HepG2 (cell line): ENCODE measurements around the gene ZCWPW2. TPM values are rescaled to one million over a fixed set of nuclear protein-coding genes. Genes with fewer than 3 reads are reported as not detected.

Experiments used
- ARNT2 ChIP-seq: sonication (generic); formaldehyde crosslinking; IDR thresholded peaks from 2 replicates; pipeline ENCODE4 v1.8.0; 2022; ENCODE audit warnings: mild to moderate bottlenecking, low read depth, missing genetic modification reagents, moderate library complexity
- ETV5 ChIP-seq: IDR thresholded peaks from 2 replicates; pipeline ENCODE4 v1.6.1; 2018; ENCODE audit warnings: missing biosample characterization, missing genetic modification reagents, inconsistent platforms, borderline replicate concordance
- FOXO1 ChIP-seq: sonication (generic); formaldehyde crosslinking; IDR thresholded peaks from 2 replicates; pipeline ENCODE4 v1.4.0; 2020; ENCODE audit warnings: missing genetic modification reagents
- KLF12 ChIP-seq: sonication (generic); formaldehyde crosslinking; IDR thresholded peaks from 2 replicates; pipeline ENCODE4 v1.4.0; 2020; ENCODE audit warnings: missing genetic modification reagents, borderline replicate concordance
- MED8 ChIP-seq: sonication (generic); formaldehyde crosslinking; IDR thresholded peaks from 2 replicates; pipeline ENCODE4 v1.8.1; 2023; ENCODE audit warnings: mild to moderate bottlenecking, missing genetic modification reagents; ENCODE audit not compliant: insufficient replicate concordance
- NR2C2 ChIP-seq: sonication (generic); formaldehyde crosslinking; IDR thresholded peaks from 2 replicates; pipeline ENCODE4 v1.4.0; 2020; ENCODE audit warnings: missing genetic modification reagents, mild to moderate bottlenecking, moderate library complexity, borderline replicate concordance
- NR3C1 ChIP-seq: sonication (generic); formaldehyde crosslinking; IDR thresholded peaks from 2 replicates; pipeline ENCODE4 v1.4.0; 2020; ENCODE audit warnings: missing genetic modification reagents
- PTBP1 ChIP-seq: fragments of 200-400 bp; formaldehyde crosslinking; IDR thresholded peaks from 2 replicates; pipeline ENCODE4 v1.6.1; 2018; ENCODE audit warnings: low read length, low read depth; ENCODE audit not compliant: poor library complexity, severe bottlenecking
- REL ChIP-seq: sonication (generic); formaldehyde crosslinking; conservative IDR thresholded peaks from 2 replicates; pipeline ENCODE4 v1.8.0; 2022; ENCODE audit warnings: mild to moderate bottlenecking, missing genetic modification reagents, moderate library complexity
- ZC3H13 ChIP-seq: sonication (generic); formaldehyde crosslinking; IDR thresholded peaks from 2 replicates; pipeline ENCODE4 v1.8.1; 2023; ENCODE audit warnings: mild to moderate bottlenecking, missing genetic modification reagents, moderate library complexity
- ZNF282 ChIP-seq: fragments of 450-650 bp; IDR thresholded peaks from 2 replicates; pipeline ENCODE4 v1.6.1; 2018; ENCODE audit not compliant: partially characterized antibody
- ZNF407 ChIP-seq: sonication (generic); formaldehyde crosslinking; IDR thresholded peaks from one replicate; pipeline ENCODE4 v1.5.1; 2020; ENCODE audit warnings: mild to moderate bottlenecking, missing genetic modification reagents; ENCODE audit errors: not compliant biosample characterization
- ZNF549 ChIP-seq: sonication (generic); formaldehyde crosslinking; IDR thresholded peaks from 2 replicates; pipeline ENCODE4 v1.5.0; 2020; ENCODE audit warnings: missing genetic modification reagents
- ZNF687 ChIP-seq: sonication (generic); formaldehyde crosslinking; IDR thresholded peaks from 2 replicates; pipeline ENCODE4 v1.5.1; 2020; ENCODE audit warnings: mild to moderate bottlenecking, missing genetic modification reagents, moderate library complexity
- ZNF740 ChIP-seq: sonication (generic); formaldehyde crosslinking; IDR thresholded peaks from 2 replicates; pipeline ENCODE4 v1.4.0; 2020; ENCODE audit warnings: missing genetic modification reagents
- ZSCAN22 ChIP-seq: sonication (generic); formaldehyde crosslinking; IDR thresholded peaks from 2 replicates; pipeline ENCODE4 v1.4.0; 2020; ENCODE audit warnings: mild to moderate bottlenecking, missing genetic modification reagents
- polyA plus RNA-seq, 8 experiments: library from polyadenylated mRNA; depleted of rRNA in 3 of 8; stranded (reverse) in 7 of 8; unstranded in 1 of 8; fragments of >200 nt; fragmentation: Illumina TruSeq in 4 of 8; extraction: Trizol in 4 of 8; gene quantifications; 2 replicates each; pipeline versions ENCODE4 v1.2.1 to v1.2.3, GENCODE V29; 2011 to 2016; ENCODE audit warnings: low read depth in 4 of 8, missing spikeins in 1 of 8, mixed read lengths in 1 of 8; ENCODE audit not compliant: insufficient read depth in 1 of 8
- total RNA-seq, 5 experiments: library from RNA; depleted of rRNA; stranded (reverse); fragments of >200 nt; fragmentation: Illumina TruSeq; extraction: Trizol; gene quantifications; 2 replicates each; pipeline ENCODE4 v1.2.3, GENCODE V29; 2016; ENCODE audit warnings: low read depth in 1 of 5

Gene ZCWPW2
- total and polyA plus RNA-seq, 2 of the 13 experiments (the other 11 are each of a cell fraction or from before 2014, with no cell fraction given) = 0.17 to 0.53 TPM

DNA sequence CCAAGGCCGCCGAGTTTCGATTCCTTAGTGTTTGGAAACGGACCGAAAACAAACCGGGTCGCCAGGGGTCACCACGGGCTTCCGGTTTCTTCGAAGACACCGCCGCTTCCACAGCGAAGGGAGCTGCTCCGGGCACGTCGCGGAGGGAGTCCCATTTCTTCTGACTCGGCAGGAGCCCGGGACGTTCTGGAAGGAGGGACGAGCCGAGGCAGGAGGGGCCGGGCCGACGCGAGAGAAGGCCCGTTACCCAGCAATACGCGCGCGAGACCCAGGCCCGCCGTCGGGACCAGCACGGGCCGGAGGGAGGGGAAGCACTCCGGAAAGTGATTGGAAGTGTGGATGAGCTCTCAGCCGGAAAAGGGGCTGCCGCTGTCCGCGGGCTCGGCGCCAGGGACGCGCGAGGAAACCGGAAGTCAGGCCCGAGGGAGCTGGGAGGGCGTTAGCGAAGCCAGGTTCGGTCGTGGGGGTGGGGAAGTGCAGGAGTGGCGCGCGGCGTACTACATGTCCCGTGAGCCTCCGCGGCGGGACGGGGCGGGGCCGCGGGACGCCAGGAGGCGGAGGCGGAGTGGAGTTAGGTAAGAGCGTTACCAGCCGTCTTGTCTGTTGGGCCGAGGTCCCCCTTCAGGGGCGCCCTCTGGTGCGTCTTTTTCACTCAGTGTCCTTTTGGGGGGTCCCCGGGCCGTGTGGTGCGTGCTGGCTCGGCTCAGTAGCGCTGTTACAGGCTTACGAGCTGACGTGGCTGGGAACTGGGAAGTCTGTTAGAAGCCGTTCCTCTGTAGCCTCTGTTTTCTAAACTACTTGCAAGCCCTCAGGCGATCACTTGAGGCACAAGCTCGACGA, at the start of gene ZCWPW2, which contains the start of gene AZI2 (continued):
- TF ChIP-seq ZNF687 (peak; percentile 97), ETV5 (peak; percentile 75), REL (no peak), NR3C1 (no peak), ZC3H13 (CRISPR knock-in tag) (0 out of 2 replicates have a peak, but pooled peaks have one; percentile 52), ZNF549 (CRISPR knock-in tag) (no peak), ZNF740 (CRISPR knock-in tag) (peak; percentile 71; the same call in 1 of the 2 replicates), MED8 (CRISPR knock-in tag) (peak; percentile 88), FOXO1 (peak; percentile 4; the same call in 1 of the 2 replicates), KLF12 (peak; percentile 23; the same call in 1 of the 2 replicates), PTBP1 (no peak), NR2C2 (peak; percentile 95), ZSCAN22 (CRISPR knock-in tag) (no peak), ZNF282 (no peak), ARNT2 (CRISPR knock-in tag) (peak; percentile 75; the same call in 1 of the 2 replicates), ZNF407 (CRISPR knock-in tag) (peak; percentile 95)
